Esophagus mucosa (tissue), 1 donor: Measurements from ENCODE around the gene CYCS. TPM values are rescaled to one million over a fixed set of nuclear protein-coding genes. Genes with fewer than 3 reads are reported as not detected.
"Not testable (repeated sequence)": the region's sequence is repeated elsewhere in the genome, so short reads cannot be mapped to it uniquely, and the experiment has no call there.

Source experiments
- ATAC-seq: fragments of 200-7000 bp; cut with Tn5 transposase; one replicate; pipeline ENCODE4 v1.9.1; 2020
- total RNA-seq: library from RNA; stranded (reverse); gene quantifications from one replicate; pipeline ENCODE4 v1.2.4, GENCODE V29; 2023
- donor health status: DM: yes; HTN: yes; CAD: no.

The CYCS gene
- total RNA-seq = 146 TPM

- ATAC-seq = peak; percentile 98
Observed at GRCh38 chr7:25125137-25125946, at the start of gene CYCS. Gene CYCS, minus strand, starts transcription at chr7:25125260. Its CDS starts 1,141 bp downstream, at chr7:25124119.

GRCh38 chr7:25173184-25173583 lies 48.1 kb upstream of the CYCS start:
- ATAC-seq = no peak

- ATAC-seq = no peak
Observed at GRCh38 chr7:25171516-25171915, 46.5 kb upstream of the CYCS start.

GRCh38 chr7:25171071-25171470 lies 46.0 kb upstream of the CYCS start:
- no peak for ATAC-seq

DNA sequence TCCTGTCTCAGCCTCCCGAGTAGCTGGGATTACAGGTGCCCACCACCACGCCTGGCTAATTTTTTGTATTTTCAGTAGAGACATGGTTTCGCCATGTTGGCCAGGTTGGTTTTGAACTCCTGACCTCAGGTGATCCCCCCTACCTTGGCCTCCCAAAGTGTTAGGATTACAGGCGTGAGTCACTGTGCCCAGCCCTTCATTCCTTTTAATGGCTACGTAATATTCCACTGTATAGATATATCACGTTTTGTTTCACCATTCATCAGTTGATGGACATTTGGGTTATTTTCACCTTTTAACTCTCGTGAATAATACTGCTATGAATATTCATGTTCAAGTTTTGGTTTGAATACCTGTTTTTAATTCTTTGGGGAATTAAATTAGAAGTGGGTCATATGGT lies 44.6 kb upstream of the CYCS start:
- ATAC-seq = no peak

GRCh38 chr7:25168145-25168544 lies 43.1 kb upstream of the CYCS start:
- no peak for ATAC-seq

- peak; percentile 71 for ATAC-seq
Observed at GRCh38 chr7:25167262-25167843, 42.3 kb upstream of the CYCS start.

- not testable (repeated sequence) for ATAC-seq
Observed at GRCh38 chr7:25159983-25160596, 35.0 kb upstream of the CYCS start.

- ATAC-seq = no peak
Observed at GRCh38 chr7:25158966-25159365, 33.9 kb upstream of the CYCS start.

DNA sequence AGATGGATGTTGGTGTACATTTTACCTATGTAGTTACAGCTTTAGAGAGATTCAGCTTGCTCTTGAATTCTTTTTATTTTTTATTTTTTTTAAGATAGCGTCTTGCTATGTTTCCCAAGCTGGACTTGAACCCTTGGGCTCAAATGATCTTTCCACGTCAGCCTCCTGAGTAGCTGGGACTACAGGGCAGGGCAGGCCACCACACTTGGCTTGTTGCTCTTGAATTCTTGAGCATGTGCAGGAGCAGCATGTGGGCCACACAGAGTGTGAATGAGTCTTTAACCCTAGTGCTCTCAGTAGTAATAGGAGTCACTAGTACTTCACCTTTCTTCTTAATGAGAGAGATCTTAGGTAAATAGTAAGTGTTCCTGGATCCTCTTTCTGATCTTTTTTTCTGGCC lies 26.7 kb upstream of the CYCS start:
- ATAC-seq = no peak

DNA sequence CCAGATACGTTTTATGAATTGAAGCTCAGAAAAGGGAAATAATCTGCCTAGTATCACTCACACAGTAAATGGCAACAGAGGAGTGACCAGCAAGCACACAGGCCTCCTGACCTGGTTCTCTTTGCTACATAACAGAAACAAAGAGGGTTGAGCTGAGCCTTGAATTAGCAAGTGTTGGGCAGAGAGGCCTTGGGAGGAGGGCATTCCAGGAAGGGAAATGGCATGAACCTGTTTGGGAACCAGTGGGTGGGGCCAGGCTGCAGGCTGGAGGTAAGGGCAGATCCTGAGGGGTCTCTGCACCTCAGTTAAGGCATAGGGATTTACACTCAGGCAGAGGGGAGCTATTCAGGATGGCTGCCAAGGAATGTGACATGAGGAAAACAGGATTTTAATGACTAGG lies 24.8 kb upstream of the CYCS start:
- ATAC-seq = no peak

DNA sequence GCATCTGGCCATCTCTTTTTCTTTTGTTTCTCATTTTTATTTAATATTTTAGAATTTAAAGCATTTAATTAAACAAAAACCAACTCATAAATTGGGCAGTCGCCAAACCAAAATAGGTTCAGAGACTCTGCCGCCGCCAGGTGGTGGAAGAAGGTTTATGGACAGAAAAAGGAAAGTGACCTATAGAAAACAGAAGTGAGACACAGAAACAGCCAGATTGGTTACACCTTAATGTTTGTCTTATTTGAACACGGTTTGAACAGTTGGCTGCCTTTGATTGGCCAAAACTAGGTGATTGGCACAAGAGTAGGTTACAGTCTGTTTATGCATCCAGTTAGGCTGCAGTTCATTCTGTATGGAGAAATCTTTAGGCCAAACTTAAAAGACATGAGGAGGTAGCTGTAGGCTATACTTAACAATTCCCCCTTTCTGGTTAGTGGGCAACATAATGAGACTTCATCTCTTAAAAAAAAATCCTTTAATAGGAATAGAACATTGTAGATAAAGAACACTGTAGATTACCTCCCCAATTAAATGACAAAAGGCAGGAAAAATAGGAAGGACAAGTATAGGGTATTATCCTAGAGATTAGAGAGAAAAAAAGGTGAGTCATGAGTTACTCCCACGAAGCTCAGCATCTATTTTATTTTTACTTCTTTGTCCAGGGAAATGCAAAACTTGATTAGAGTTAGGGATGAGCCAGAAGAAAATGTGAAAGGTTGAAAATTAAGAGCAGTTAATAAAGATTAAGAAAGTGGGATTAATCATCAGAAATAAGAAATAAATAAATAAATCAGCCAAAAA lies 23.9 kb upstream of the CYCS start:
- ATAC-seq = no peak

GRCh38 chr7:25143763-25144162 lies 18.7 kb upstream of the CYCS start:
- no peak for ATAC-seq

DNA sequence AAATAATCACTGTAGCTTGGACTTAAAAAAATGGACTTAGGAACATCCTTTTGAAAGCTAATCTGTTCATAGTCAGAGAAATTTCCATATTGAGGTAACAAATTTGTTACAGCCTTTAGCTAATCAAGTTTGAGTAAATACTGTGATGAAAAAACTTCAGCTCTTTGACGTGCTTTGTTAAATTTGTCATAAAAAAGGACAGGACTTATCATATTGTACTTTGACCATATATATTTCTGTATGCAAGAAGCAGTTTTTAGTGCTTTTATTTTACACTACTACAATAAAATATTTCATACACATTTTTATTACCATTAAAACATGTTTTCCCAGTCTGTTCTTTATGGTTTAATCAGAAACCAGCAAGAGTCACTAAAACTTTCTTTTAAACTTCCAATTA lies 14.5 kb upstream of the CYCS start:
- ATAC-seq = no peak

DNA sequence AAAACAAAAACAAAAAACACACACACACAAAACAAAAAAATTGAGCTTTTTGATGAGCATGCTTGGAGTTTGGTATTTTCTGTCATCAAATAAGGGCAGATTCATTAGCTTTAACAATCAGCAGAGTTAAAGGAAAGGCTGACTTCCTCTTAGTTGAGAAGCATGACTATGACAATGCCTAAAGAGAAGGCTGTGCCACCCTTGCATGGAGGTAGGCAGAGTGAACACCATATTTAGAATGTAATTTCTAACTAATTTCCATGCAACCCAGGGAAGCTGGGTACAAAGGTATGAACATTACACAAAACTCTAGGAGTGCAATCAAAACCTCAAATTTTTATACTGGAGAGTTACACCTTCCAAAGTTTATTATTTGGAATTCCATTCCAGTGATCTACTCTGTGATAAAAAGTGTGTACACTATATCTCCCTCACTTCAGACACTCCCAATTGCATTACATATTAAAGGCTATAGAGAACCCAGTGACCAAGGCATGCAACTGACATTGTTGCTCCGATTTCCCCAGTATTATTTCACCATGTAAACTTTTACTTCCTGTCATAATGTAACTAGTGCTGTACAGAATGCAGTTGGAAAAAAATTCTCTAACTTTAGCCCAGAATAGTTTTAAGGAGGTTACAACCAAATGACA lies 9.4 kb upstream of the CYCS start:
- no peak for ATAC-seq

DNA sequence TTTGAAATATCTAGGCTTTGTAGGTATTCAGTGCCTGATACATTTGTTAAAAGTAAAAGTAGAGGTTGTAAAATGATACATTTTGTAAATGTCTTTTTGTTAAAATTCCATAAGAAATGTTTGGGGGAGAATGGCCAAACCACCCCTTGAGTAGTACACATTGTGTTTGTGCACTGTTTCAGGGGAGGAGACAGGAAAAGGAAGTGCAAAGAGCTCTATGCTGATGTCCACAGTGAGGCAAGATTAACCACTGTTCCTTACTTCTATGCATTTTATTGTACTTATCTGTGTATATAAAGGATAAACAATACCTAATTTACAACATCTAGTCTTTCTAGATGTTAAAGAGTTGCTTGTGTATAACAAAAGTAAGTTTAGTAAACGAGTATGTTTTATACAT lies 7.4 kb upstream of the CYCS start:
- no peak for ATAC-seq

GRCh38 chr7:25126751-25127150 lies 1.7 kb upstream of the CYCS start:
- ATAC-seq = no peak

- ATAC-seq = no peak
Observed at GRCh38 chr7:25124465-25125136, 459 bp downstream of the CYCS start.

DNA sequence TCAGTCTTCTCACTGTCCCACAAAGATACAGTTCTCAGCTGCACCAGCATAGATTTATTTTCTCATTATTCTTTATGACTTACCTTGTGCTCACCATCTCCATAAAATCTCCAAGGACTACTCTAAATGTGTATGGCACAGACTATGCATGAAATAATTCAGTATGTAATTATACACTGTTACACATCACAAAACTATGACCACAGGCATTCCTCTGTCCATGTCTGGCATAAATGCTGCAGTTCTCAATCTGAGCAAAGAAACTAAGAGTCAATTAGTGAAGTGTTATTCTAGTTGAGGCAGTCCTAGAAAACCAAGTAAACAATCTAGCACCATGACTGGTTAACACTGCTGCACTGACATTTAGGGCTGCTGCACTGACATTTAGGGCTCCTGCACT lies 2.7 kb downstream of the CYCS start:
- ATAC-seq = no peak

GRCh38 chr7:25121599-25121998 lies 3.5 kb downstream of the CYCS start:
- no peak for ATAC-seq

GRCh38 chr7:25119102-25119501 lies 6.0 kb downstream of the CYCS start:
- no peak for ATAC-seq
